K562 (cell line): ENCODE measurements around the gene LRRC1. TPM values are rescaled to one million over a fixed set of nuclear protein-coding genes. Genes with fewer than 3 reads are reported as not detected.

ENCODE experiments used
- CREB1 ChIP-seq, 2 experiments: sonication (generic) in 1 of 2; formaldehyde crosslinking in 1 of 2; IDR thresholded peaks; 2 replicates each; pipeline versions ENCODE4 v1.6.1 to v1.8.0; 2012 to 2022; ENCODE audit warnings: inconsistent platforms in 1 of 2, mild to moderate bottlenecking in 1 of 2, missing genetic modification reagents in 1 of 2, moderate library complexity in 1 of 2
- DPF2 ChIP-seq: fragments of 450-650 bp; IDR thresholded peaks from 2 replicates; pipeline ENCODE4 v1.6.1; 2016
- E2F3 ChIP-seq: fragments of 250-450 bp; sonication (Bioruptor Pico); IDR thresholded peaks from 2 replicates; pipeline ENCODE4 v1.4.0; 2020; ENCODE audit warnings: mild to moderate bottlenecking
- HDGF ChIP-seq: fragments of 450-650 bp; IDR thresholded peaks from 2 replicates; pipeline ENCODE4 v1.6.1; 2016
- HEY1 ChIP-seq: fragments of 250-450 bp; sonication (Bioruptor Pico); IDR thresholded peaks from 2 replicates; pipeline ENCODE4 v1.5.0; 2020; ENCODE audit warnings: mild to moderate bottlenecking, moderate library complexity, borderline replicate concordance
- RAD51 ChIP-seq: fragments of 450-650 bp; IDR thresholded peaks from 2 replicates; pipeline ENCODE4 v1.7.1; 2016; ENCODE audit warnings: low read depth, mild to moderate bottlenecking, borderline replicate concordance
- TFAM ChIP-seq: fragments of 250-450 bp; sonication (Bioruptor Pico); conservative IDR thresholded peaks from 2 replicates; pipeline ENCODE4 v1.5.0; 2021; ENCODE audit warnings: mild to moderate bottlenecking, moderate library complexity
- TSC22D4 ChIP-seq: fragments of 450-650 bp; IDR thresholded peaks from 2 replicates; pipeline ENCODE4 v1.6.1; 2016; ENCODE audit warnings: missing genetic modification characterization, missing biosample characterization, control low read depth
- ZNF561 ChIP-seq: fragments of 450-650 bp; formaldehyde crosslinking; conservative IDR thresholded peaks from 2 replicates; pipeline ENCODE4 v1.4.0; 2020; ENCODE audit warnings: mild to moderate bottlenecking, moderate library complexity
- polyA plus RNA-seq, 8 experiments: library from polyadenylated mRNA; depleted of rRNA in 4 of 8; stranded (reverse) in 5 of 8; unstranded in 3 of 8; fragments of >200 nt; fragmentation: Nextera tagmentation in 2 of 8; fragmentation: Illumina TruSeq in 1 of 8; extraction: Ambion mirVana in 2 of 8; extraction: Trizol in 1 of 8; gene quantifications; 2 replicates each; pipeline versions ENCODE4 v1.2.1 to v1.2.3, GENCODE V29; 2011 to 2014; ENCODE audit warnings: inconsistent platforms in 1 of 8, missing spikeins in 1 of 8
- total RNA-seq, 7 experiments: library from RNA; depleted of rRNA in 6 of 7; stranded (reverse); fragments of >200 nt in 6 of 7; fragmentation: Illumina TruSeq in 2 of 7; extraction: Trizol in 2 of 7; gene quantifications; 2 replicates each; pipeline versions ENCODE4 v1.2.1 to v1.2.3, GENCODE V29; 2011 to 2021; ENCODE audit warnings: low replicate concordance in 1 of 7
- TF ChIP-seq, protein P1 (sequence below): fragments of 450-650 bp; IDR thresholded peaks from 2 replicates; pipeline ENCODE4 v1.6.1; 2017; ENCODE audit warnings: antibody characterized with exemption
- TF ChIP-seq, protein P2 (sequence below): fragments of 250-450 bp; sonication (Bioruptor Pico); IDR thresholded peaks from 2 replicates; pipeline ENCODE4 v1.9.0; 2021; ENCODE audit warnings: mild to moderate bottlenecking
- TF ChIP-seq, protein P3 (sequence below), 3 experiments: fragments of 200-800 bp in 1 of 3; fragments of 250-450 bp in 1 of 3; fragments of 450-650 bp in 1 of 3; sonication (Bioruptor Pico) in 1 of 3; sonication (Bioruptor generic) in 1 of 3; formaldehyde crosslinking in 1 of 3; IDR thresholded peaks; 2 replicates each; pipeline versions ENCODE4 v1.6.1 to v1.8.0; 2016 to 2022; ENCODE audit warnings: mild to moderate bottlenecking in 2 of 3, missing genetic modification characterization in 2 of 3, missing compliant biosample characterization in 1 of 3, moderate library complexity in 1 of 3

LRRC1 gene
- total and polyA plus RNA-seq, 9 of the 15 experiments (the other 6 are each of a cell fraction or from before 2014, with no cell fraction given): not detected

DNA sequence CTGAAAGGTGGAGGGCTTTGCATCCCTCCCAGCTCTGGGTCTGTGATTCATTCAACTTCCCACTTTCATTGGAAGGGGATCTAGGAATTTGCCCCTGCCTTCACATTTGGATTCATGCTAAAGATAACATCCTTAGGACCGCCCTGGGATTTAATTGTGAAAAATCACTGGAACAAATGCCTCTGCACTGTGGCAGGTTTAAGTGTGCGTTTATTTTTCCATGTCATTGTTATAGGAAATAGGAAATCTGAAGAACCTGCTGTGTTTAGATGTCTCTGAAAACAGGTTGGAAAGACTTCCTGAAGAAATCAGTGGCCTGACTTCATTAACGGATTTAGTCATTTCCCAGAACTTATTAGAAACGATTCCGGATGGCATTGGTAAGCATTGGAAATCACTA is 104.7 kb downstream of the LRRC1 start (continued):
- TF ChIP-seq, protein P1, sequence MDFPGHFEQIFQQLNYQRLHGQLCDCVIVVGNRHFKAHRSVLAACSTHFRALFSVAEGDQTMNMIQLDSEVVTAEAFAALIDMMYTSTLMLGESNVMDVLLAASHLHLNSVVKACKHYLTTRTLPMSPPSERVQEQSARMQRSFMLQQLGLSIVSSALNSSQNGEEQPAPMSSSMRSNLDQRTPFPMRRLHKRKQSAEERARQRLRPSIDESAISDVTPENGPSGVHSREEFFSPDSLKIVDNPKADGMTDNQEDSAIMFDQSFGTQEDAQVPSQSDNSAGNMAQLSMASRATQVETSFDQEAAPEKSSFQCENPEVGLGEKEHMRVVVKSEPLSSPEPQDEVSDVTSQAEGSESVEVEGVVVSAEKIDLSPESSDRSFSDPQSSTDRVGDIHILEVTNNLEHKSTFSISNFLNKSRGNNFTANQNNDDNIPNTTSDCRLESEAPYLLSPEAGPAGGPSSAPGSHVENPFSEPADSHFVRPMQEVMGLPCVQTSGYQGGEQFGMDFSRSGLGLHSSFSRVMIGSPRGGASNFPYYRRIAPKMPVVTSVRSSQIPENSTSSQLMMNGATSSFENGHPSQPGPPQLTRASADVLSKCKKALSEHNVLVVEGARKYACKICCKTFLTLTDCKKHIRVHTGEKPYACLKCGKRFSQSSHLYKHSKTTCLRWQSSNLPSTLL: no peak
- TF ChIP-seq TSC22D4 (tag) (no peak), HEY1 (no peak), CREB1 (IDR thresholded peaks at IDR 0.05) (no peak), CREB1 (CRISPR knock-in tag; IDR thresholded peaks at IDR 0.05) (no peak), HDGF (no peak), E2F3 (CRISPR knock-in tag) (no peak), ZNF561 (no peak), TFAM (CRISPR knock-in tag) (no peak), DPF2 (no peak), RAD51 (no peak)
- TF ChIP-seq, protein P2, sequence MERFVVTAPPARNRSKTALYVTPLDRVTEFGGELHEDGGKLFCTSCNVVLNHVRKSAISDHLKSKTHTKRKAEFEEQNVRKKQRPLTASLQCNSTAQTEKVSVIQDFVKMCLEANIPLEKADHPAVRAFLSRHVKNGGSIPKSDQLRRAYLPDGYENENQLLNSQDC (CRISPR knock-in tag): no peak
- TF ChIP-seq, protein P3, sequence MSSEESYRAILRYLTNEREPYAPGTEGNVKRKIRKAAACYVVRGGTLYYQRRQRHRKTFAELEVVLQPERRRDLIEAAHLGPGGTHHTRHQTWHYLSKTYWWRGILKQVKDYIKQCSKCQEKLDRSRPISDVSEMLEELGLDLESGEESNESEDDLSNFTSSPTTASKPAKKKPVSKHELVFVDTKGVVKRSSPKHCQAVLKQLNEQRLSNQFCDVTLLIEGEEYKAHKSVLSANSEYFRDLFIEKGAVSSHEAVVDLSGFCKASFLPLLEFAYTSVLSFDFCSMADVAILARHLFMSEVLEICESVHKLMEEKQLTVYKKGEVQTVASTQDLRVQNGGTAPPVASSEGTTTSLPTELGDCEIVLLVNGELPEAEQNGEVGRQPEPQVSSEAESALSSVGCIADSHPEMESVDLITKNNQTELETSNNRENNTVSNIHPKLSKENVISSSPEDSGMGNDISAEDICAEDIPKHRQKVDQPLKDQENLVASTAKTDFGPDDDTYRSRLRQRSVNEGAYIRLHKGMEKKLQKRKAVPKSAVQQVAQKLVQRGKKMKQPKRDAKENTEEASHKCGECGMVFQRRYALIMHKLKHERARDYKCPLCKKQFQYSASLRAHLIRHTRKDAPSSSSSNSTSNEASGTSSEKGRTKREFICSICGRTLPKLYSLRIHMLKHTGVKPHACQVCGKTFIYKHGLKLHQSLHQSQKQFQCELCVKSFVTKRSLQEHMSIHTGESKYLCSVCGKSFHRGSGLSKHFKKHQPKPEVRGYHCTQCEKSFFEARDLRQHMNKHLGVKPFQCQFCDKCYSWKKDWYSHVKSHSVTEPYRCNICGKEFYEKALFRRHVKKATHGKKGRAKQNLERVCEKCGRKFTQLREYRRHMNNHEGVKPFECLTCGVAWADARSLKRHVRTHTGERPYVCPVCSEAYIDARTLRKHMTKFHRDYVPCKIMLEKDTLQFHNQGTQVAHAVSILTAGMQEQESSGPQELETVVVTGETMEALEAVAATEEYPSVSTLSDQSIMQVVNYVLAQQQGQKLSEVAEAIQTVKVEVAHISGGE (CRISPR knock-in tag; IDR thresholded peaks at IDR 0.05): no peak
